Upper lobe of right lung (tissue), 1 donor: Measurements from ENCODE around the gene TBCD. TPM values are rescaled to one million over a fixed set of nuclear protein-coding genes. Genes with fewer than 3 reads are reported as not detected.

Experiments
- ATAC-seq: fragments of 200-7000 bp; cut with Tn5 transposase; one replicate; pipeline ENCODE4 v1.9.1; 2020; ENCODE audit warnings: mild to moderate bottlenecking, moderate library complexity
- DNase-seq: peaks from one replicate; pipeline ENCODE4 v3.0.0-alpha.2; 2020
- H3K27ac ChIP-seq: fragments of 200-600 bp; one replicate; pipeline ENCODE4 v1.8.0; 2022
- H3K27me3 ChIP-seq: fragments of 200-600 bp; one replicate; pipeline ENCODE4 v1.8.0; 2022; ENCODE audit warnings: mild to moderate bottlenecking
- H3K36me3 ChIP-seq: fragments of 200-600 bp; one replicate; pipeline ENCODE4 v1.8.0; 2022
- H3K4me1 ChIP-seq: fragments of 200-600 bp; one replicate; pipeline ENCODE4 v1.8.0; 2022
- H3K4me3 ChIP-seq: fragments of 200-600 bp; one replicate; pipeline ENCODE4 v1.8.0; 2022; ENCODE audit warnings: mild to moderate bottlenecking
- H3K9me3 ChIP-seq: fragments of 200-600 bp; one replicate; pipeline ENCODE4 v1.8.0; 2022
- intact Hi-C: fragments of 100-400 bp; cut with DNase I; formaldehyde crosslinking; loops from one replicate; pipeline ENCODE4 v1.11.0; 2022
- total RNA-seq: library from RNA; stranded (reverse); fragmentation: NEBNext Ultra II Directional; extraction: Animal tissue kit (Norgen Biotek cat#: 25700); gene quantifications from one replicate; pipeline ENCODE4 v1.2.1, GENCODE V29; 2021
- TF ChIP-seq, protein P1 (sequence below): fragments of 200-600 bp; IDR thresholded peaks from one replicate; pipeline ENCODE4 v1.8.0; 2022; ENCODE audit warnings: antibody characterized with exemption
- donor health status: DM: no; HTN: yes; CAD: no; lungs with severe emphysema.

TBCD gene
- total RNA-seq, 1 donor from 2014 or later: 84.5 TPM

DNA sequence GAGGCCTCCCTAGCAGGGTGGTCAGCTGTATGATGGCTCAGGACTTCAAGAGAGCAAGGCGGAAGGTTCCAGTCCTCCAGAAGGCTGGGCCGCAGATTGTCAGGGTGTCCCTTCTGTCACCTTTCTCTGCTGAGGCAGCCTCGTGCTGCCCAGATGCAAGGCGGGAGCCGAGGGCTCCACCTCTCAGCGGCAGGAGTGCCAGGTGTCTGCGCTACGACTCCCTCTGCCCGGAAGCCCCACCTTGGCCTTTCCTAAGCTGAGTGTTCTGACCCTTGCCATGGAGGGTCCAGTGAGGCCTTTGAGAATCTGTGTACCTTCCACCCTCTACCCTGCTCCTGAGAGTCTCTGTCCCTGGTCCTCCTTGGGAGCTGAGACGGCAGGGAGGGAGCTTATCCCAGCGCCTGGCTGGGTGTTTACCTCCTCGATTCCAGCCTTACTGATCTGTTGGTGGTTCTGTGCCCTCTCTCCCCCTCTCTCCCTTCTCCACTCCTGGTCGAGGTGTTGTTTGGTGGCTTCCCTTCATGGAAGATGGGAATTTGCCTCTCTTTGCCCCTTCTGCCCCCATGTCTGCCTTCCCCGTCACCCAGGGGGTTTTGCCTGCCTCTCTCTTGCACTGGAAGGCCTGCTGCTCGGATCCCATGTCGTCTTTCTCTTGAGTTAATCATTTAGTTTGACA, 90.2 kb downstream of the TBCD start:
- TF ChIP-seq, protein P1, sequence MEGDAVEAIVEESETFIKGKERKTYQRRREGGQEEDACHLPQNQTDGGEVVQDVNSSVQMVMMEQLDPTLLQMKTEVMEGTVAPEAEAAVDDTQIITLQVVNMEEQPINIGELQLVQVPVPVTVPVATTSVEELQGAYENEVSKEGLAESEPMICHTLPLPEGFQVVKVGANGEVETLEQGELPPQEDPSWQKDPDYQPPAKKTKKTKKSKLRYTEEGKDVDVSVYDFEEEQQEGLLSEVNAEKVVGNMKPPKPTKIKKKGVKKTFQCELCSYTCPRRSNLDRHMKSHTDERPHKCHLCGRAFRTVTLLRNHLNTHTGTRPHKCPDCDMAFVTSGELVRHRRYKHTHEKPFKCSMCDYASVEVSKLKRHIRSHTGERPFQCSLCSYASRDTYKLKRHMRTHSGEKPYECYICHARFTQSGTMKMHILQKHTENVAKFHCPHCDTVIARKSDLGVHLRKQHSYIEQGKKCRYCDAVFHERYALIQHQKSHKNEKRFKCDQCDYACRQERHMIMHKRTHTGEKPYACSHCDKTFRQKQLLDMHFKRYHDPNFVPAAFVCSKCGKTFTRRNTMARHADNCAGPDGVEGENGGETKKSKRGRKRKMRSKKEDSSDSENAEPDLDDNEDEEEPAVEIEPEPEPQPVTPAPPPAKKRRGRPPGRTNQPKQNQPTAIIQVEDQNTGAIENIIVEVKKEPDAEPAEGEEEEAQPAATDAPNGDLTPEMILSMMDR: no peak
- Histone ChIP-seq H3K4me3 (no peak overlapping the region), H3K27ac (no peak overlapping the region), H3K36me3 (no peaks in the 10 kb centered on the region), H3K4me1 (peaks cover 14% of the 10 kb centered on the region), H3K9me3 (no peaks in the 10 kb centered on the region), H3K27me3 (no peaks in the 10 kb centered on the region)
- intact Hi-C loops: no loop called here
- no peak for DNase-seq
- ATAC-seq: no peak

GRCh38 chr17:82843904-82844680, 92.2 kb downstream of the TBCD start:
- Histone ChIP-seq H3K4me3 (no peak overlapping the region), H3K27me3 (no peaks in the 10 kb centered on the region), H3K4me1 (no peaks in the 10 kb centered on the region), H3K9me3 (no peaks in the 10 kb centered on the region), H3K27ac (no peak overlapping the region), H3K36me3 (no peaks in the 10 kb centered on the region)
- TF ChIP-seq, protein P1: no peak
- no peak for DNase-seq
- ATAC-seq: no peak
- intact Hi-C loops: no loop called here

DNA sequence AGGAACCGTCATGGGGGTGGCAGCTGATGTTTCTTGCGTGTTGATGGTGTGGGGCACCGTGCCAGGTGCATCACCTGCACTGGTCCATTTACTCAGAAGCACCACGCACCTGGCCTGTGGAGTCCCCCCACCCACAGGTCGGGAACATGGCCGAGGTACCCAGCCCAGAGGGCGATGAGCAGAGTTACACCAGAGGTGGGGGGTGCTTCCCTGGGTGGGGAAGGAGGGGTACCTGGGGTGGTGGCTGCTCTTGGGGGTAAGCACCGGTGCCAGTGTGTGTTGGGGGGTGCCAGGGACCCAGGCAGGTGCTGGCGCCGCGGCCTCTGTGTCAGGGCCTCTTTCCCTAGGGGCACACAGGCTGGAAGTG, 92.9 kb downstream of the TBCD start:
- peak overlapping the region; percentile 35 for H3K4me3 ChIP-seq

GRCh38 chr17:82845163-82845807, 93.4 kb downstream of the TBCD start:
- no peaks in the 10 kb centered on the region for H3K4me1 ChIP-seq
- no peaks in the 10 kb centered on the region for H3K9me3 ChIP-seq
- TF ChIP-seq, protein P1: no peak
- no peaks in the 10 kb centered on the region for H3K36me3 ChIP-seq
- ATAC-seq (peak; percentile 70), DNase-seq (no peak)
- H3K4me3 ChIP-seq: peak overlapping the region; percentile 45
- H3K27me3 ChIP-seq: no peaks in the 10 kb centered on the region
- intact Hi-C loops: no loop called here
- peak overlapping the region; percentile 51 for H3K27ac ChIP-seq

More for the DNA sequence above, 92.9 kb downstream of the TBCD start:
- Histone ChIP-seq H3K9me3 (no peaks in the 10 kb centered on the region), H3K4me1 (no peaks in the 10 kb centered on the region), H3K36me3 (no peaks in the 10 kb centered on the region), H3K27me3 (no peaks in the 10 kb centered on the region), H3K27ac (no peak overlapping the region)
- TF ChIP-seq, protein P1: no peak
- no peak for DNase-seq
- intact Hi-C loops: no loop called here
- ATAC-seq: no peak

DNA sequence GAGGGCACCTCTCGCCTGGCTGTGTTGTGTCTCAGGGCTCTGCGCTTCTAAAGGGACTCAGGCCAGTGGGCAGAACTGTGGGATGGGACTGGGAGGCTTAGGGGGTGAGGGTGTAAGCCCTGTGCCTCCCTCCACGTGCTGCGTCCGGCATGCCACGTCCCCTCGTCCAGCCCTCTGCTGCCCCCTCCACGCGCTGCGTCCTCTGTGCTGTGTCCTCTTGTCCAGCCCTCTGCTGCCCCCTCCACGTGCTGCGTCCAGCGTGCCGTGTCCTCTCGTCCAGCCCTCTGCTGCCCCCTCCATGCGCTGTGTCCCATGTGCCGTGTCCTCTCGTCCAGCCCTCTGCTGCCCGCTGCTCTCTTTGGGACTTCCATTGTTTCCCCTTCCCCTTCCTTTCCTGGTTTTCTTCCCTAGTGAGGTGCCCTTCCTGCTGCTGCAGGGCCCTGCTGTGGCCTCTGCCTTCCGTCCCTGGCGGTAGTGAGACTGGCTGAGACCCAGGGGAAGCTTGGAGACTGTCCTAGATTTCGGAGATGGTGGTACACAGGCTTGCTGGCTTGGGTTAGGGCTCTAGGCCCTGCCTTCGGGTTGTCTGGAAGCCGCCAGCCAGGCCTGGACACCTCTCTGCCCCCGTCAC, 94.3 kb downstream of the TBCD start:
- DNase-seq: peak; percentile 48
- peak; percentile 62 for ATAC-seq
- Histone ChIP-seq H3K27me3 (no peaks in the 10 kb centered on the region), H3K27ac (peak overlapping the region; percentile 51), H3K4me1 (no peaks in the 10 kb centered on the region), H3K9me3 (no peaks in the 10 kb centered on the region), H3K4me3 (peak overlapping the region; percentile 45), H3K36me3 (no peaks in the 10 kb centered on the region)
- intact Hi-C loops: no loop called here
- TF ChIP-seq, protein P1: no peak
